GM19452 (cell line): Measurements from ENCODE around the gene ATP10A.

Experiments
- ATAC-seq: cut with Tn5 transposase; IDR thresholded peaks from one replicate; pipeline ENCODE4 v1.9.1; 2021; ENCODE audit not compliant: unreplicated experiment

The ATP10A gene

DNA sequence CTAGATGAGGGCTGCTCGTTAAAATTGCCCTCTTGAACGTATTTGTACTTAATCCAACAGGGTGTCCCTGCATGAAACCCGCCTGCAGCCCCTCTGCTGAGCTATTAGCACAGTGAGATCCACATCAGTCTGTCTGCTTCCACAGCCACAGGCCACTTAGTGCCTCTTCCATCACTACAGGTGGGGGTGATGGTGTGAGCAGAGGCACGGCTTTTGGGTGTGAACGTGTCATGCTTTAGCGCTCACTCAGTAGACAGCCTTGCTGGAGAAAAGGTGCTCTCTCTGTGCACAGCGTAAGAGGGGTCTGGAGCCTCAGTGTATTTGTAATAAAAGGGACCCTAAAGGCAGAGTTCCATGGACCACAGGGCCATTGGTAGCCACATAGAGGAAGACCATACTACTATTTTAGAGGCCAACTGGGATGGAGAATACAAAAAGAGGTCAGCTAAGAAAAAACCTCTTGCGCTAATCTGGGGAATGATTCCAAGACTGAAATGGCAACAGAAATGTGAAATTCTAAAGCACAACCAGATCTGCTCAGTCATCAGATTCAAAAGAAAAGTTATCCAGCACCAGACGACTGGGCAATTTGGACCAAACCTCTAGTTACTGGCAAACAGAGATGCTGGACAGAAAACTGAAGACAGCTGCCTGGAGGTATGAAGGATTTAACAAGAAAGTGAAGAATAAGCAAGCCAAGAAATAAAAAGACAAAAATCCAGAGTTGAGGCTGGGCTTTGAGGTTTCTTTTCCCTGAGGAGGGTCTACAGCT, 120.2 kb downstream of the ATP10A start:
- no peak for ATAC-seq

DNA sequence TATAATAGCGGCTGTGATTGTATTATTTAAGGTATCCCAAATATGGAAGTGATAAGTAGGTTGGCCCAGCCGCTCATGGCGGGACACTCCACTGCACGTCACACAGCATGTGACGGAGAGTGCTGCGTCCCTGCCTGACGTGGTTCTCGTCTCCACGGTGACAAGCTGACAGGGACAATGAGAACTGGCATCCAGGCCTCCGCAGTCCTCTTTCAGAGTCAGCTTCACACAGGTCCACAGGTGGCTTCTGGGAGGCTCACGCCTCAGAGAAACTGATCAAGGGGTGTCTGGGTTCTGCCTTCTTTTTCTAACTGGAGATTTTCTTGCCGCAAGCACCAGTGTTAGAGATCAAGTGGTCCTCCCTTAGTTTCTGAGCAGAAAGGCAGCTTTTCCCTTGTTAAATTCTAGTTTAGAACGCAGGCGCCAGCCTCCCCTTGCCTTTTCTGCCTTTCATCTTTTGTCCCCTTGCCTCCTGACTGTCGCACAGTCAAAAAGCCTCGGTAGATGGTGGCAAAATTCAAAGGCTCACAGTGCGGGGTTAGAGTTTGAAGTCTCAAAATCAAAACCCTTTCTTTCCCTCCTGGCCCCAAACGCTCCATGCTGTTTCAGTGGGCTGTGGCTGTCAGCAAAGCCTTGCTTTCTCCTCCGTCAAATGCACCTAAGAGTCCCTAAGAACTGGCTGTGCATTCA, 120.9 kb downstream of the ATP10A start:
- no peak for ATAC-seq

DNA sequence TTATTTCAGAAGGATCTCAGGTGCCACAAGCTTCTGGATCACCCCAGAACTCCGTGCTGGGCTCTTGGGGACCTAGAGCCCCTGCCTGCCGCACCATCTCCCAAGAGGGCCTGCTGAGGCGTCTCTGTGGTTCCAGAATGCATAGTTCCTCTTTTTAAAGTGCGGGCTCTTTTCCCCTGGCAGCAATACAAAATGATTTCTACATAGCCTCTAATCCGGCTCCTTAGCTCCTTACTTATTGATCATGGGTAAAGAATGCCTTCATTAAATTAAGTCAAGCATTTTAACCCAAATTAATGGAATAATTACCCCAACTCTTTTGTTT, 121.9 kb downstream of the ATP10A start:
- ATAC-seq, result no peak

DNA sequence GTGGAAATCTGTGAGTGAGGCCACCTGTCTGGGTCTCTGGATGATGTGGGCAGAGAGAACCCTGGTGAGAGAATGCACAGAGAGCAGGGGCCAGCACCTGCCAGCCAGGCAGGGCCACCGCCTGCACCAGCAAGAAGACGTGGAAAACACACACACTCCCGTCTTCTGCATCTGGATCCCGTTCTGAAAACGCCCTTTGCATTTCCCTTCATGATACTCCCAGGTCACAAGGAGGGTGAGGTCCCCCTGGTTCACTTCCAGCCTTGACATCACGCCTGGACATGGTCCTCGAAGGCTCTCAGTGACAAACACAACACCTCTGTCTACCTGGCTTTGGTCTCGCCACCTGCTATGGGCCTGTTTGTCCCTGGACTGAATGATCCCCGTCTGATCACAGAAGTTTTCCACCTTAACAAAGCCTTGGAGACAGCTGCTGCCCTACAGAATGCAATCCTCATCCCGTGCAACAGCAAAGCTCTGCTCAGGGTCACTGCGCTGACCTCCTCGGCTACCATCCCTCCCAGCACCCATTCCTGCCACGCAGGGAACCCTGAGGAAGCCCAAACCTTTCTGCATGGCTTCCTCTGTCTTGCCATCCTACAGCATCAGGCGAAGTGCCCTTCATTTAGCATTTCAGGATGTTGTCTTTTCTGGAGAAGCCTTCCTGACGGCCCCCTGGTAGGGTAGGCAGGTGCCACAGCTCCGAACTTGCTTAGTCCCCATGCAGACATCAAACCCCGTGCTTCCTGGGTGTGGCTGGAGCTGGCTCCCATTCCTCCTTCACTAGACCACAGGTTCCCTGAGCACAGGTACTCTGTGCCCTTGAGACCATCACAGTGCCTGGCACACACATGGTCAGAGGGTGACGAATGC, 122.5 kb downstream of the ATP10A start:
- no peak for ATAC-seq

DNA sequence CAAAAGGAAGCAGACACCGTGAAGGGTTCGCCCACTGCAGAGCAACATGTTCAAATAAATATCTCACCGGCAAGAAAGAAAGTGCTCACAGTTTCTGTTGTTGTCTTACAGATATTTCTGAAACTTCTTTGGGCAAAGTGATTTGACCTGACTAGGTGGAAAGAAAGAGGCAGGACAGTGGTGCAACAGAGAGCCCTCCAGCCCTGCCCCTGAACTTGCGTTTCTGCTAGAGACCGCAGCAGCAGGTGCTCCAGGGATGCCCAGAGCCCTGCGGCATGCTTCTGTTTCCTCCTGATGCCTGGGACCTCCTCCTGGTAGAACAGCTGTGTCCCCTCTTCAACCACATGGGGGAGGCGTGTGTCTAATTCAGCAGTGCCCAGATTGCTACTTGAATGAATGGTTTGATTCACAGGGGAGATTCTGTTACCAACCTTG, 123.4 kb downstream of the ATP10A start:
- no peak for ATAC-seq

DNA sequence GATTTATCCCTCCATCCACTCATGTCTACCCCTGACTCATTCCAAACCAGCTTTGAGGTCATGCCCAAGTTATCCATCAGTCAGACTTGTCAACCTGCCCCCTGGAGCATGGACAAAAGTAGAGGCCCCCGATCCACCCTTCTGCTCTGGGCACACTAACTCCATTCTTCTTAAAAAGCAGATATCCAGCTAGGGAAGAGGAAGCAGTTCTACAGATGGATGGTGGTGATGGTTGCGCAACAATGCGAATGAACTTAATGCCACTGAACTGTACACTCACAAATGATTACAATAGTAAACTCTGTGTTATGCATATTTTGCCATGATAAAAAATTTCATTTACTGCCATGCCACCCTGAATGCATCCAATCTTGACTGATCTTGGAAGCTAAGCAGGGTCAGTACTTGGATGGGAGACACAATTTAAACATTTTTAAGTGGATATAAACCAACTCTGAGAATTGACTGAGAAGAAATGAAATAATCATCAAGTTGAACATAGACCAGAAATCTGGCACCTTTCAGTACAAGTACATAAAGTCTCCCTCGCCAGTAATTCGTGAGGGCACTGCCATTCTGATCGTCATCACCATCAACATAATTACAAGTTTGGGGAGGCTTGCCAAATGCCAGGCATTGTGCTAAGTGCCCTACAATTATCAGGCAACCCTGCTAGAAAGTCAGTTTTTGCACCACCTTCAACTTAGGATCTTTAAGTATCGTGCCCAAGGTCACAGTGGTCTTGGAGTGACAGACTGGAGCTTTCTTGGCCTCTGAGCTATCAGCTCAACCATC, 124.8 kb downstream of the ATP10A start:
- ATAC-seq, result no peak

- ATAC-seq, result no peak
Measured at GRCh38 chr15:25737218-25737643, 125.9 kb downstream of the ATP10A start.

DNA sequence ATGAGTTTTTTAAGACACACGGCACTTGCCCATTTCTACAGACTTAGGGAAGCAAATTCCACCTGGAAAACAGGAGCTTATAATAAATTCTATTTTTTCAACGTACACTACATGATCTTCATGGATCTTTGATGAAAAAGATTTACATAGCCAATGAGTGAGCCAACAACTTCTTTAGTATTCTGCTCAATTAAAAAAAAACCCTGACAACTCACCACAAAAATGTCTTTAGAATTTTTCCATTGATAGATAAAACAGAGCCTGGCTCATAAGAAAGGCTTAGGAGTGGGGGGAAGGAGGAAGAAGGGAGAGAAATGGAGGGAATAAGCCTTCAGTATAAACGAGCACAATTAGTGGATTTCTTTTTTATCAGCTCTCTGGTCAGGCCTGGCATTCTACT, 126.7 kb downstream of the ATP10A start:
- no peak for ATAC-seq

DNA sequence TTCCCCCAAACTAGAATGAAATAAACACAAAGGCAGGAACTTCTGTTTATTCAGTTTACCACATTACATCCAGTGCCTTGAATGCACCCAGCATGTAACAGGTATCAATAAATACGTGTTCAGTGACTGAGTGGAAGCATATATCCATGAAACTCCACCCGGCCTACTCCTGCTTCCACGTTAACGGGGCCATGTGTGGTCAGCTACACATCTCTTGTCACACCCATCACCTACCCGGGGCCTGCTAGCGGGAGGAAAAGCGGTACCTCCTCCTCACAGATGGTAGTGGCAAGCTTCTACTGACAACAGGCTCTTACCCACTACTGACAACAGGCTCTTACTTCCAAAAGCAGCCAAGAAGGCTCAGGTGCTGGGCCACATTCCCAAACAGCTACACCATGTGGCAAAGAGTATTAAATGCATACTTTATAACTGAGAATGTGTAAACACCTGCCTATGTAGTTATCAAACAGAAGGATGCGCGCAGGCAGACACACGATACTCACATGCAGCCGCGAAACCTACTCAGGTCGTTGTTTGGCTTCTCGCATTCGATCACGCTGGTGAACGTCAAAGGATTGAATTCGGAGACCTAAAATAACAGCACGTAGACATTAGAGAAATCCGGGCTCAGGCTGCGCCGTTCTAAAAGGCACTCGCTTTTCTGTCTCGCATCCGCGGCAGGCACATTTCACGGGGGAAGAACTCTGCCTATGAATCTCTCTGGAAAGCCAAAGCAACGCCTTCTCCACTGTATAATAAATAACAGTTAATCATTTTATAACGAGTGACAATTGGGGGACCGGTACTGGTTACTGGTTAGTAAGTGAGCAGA, 127.4 kb downstream of the ATP10A start:
- ATAC-seq, result no peak

DNA sequence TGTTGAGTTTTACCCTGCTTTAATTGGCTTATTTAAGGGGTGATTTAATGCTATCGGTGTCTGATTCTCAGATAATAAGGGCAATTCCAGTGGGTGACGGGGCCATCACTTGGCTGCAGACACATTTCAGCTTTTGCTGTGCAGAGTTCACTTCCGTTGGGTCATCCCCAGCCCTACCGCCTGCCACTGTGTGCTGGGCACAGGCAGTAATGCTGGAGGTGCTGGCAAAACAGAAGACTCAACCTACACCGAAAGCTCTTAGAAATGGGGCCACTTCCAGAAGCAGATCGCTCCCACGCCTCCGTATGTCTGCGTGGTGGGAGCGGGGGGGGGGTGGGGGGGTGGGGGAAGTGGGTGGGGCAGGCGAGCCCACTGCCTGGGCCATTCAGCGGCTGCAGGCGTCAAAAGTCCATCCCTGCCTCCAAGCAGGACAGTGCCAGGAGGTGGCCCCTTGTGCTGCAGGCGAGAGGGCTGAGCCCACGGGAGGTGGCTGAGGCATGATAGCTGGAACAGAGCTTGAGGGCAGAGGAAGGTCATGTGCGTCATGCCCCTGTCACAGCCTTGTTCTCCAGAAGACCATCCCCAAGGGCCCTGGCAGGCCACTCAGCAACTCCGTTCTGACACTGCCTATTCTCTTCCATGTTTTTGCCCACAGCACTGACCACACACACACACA, 128.3 kb downstream of the ATP10A start:
- ATAC-seq, result no peak

GRCh38 chr15:25733856-25734679, 129.1 kb downstream of the ATP10A start:
- ATAC-seq, result no peak

DNA sequence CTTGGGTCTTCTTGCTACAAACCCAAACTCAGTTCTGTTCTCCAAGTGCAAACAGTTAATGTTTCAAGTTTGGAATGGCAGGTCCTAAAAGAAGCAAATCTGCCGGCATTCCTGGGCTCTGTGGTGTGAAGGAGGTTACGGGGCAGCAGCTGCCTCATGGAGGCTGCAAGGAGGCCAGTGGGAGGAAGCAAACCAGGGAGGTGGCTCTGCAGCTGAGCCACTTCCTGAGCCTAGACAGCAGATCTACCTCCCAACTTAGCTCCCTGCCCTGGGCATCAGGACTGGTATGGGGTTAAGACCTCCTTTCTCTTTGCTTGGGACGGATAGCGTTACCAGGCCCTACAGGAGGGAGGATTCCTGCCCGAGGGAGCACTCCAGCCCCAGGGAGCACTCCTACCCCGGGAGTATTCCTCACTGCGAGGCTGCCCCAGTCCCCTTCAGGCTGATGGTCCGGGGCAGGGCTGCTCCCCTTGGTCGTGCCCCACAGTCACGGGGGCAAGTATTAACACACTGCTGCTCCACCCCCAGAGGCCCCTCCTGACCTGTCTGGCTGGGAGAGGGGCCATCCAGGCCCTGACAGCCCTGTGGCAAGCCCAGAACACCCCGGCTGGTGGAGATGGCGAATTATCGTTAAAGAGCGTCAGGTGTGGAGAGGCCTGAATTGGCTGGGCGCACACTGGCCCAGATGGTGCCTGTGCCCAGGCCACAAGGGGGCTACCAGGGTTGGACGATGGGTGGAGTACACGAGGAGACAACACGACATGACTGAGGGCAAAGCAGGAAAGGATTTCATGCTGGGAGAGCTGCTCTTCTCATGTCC, 129.9 kb downstream of the ATP10A start:
- ATAC-seq, result no peak

DNA sequence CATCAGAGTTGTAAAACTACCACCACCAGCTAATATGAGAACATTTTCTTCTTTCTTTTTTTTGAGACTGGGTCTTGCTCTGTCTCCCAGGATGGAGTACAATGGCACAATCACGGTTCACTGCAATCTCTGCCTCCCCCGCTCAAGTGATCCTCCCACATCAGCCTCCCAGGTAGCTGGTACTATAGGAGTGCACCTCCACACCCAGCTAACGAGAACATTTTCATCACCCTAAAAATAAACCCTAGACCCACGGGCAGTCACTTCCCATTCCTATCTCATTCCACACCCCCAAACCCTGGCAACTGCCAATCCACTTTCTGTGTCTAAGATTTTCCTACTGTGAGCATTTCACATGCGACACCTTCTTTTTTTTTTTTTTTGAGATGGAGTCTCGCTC, 130.9 kb downstream of the ATP10A start:
- no peak for ATAC-seq

DNA sequence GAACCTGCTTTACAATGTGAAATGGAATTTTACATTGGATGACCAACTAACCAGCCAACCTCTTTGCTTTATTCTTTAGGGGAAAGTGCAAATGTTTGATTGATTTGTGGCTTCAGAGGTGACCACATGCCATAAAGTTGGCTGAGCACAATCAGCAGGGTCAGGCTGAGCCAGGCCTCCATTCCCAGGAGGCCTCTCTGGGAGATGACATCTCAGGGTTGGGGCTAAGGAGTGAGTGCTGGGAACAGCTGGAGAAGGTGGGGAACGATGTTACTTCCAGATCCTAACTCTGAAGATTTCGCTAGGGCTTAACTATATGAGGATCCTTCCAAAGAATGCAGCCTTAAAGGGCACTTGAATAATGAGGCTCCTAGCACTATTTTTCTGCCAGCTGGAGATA, 131.7 kb downstream of the ATP10A start:
- ATAC-seq, result no peak

DNA sequence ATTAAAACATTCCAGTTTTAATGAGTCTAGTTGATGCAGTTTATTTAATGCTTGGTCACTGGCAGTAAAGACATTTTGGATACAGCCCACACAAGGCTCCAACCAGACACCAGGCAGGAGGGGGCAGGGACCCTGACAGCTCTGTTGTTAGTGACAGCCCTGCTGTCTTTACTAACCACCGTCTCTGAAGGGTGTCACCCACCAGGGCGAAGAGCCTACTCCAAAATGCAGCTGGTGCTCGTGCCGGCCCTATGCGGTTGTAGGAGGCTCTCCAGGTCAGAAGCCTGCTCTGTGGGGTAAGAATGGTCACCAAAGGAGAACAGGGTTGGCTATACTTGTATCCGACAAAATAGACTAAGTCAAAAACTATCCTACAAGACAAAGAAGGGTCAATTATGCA, 132.2 kb downstream of the ATP10A start:
- ATAC-seq, result no peak

- no peak for ATAC-seq
Measured at GRCh38 chr15:25728816-25729215, 134.3 kb downstream of the ATP10A start.

DNA sequence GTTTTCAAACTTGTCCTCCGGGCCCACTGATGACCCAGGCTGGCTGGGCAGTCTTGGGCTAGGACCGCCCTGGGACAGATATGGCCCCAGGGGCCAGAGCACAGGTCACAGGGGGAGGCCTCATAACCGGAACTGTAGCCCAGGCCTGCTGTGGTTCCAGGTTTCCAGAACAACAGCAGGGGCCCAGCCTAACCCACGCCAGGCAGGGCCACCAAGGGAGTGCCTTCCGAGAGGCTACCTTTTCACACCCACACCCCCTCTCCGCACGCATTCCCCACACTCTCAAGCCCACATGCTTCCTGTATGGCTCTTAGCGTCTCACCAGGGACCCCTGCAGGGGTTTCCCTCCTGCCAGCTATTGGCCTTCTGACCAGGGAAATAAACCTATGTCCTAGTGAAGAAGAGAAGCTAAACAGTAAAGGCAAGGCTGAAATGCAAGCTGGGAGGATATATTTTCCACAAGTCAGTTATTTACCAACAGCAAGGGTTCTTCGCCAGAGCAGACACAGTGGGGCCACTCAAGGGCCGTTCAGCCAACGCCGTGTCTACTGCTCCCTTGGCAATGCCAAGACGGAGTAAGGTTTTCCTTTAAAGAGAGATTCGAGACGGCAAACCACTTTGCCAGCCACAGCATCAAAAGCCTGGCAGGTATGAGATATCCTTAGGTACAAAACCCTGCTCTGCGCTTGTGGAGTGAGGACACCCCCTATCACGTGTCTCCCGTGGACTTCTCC, 135.1 kb downstream of the ATP10A start:
- ATAC-seq, result no peak
